HG02943 (cell line): ENCODE data around the gene FOSL1.

Source experiments
- ATAC-seq: cut with Tn5 transposase; IDR thresholded peaks from one replicate; pipeline ENCODE4 v1.9.1; 2021; ENCODE audit warnings: mild to moderate bottlenecking, low read depth, moderate library complexity; ENCODE audit not compliant: unreplicated experiment

The FOSL1 gene

DNA sequence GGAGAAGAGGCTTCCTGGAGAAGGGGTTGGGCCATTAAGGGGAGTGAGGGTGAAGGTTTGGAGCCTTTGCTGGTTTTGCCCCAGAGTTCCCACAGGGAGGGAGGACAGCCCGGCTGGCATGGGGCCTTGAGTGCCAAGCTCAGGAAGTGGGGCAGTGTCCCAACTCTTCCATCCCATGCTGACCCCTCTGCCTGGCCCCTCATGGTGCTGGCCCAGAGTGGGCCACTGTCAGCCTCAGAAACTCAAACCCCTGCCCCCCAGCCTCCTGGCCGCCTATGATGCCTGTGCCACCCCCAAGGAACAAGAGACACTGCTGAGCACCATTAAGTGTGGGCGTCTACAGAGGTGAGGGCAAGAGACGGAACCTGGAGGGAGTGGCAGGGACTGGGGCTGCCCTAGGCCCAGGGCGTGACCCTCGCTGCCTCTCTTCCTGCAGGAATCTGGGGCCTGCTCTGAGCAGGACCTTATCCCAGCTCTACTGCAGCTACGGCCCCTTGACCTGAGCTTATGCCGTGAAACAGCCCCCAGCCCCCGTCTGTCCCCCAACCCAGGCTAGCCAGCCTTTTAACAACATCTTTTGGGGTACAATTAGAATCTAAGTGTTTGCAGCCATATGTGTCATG is 34.5 kb downstream of the FOSL1 start:
- ATAC-seq: no peak

- no peak for ATAC-seq
These were observed 35.3 kb downstream of the FOSL1 start for GRCh38 chr11:65864706-65865471.

DNA sequence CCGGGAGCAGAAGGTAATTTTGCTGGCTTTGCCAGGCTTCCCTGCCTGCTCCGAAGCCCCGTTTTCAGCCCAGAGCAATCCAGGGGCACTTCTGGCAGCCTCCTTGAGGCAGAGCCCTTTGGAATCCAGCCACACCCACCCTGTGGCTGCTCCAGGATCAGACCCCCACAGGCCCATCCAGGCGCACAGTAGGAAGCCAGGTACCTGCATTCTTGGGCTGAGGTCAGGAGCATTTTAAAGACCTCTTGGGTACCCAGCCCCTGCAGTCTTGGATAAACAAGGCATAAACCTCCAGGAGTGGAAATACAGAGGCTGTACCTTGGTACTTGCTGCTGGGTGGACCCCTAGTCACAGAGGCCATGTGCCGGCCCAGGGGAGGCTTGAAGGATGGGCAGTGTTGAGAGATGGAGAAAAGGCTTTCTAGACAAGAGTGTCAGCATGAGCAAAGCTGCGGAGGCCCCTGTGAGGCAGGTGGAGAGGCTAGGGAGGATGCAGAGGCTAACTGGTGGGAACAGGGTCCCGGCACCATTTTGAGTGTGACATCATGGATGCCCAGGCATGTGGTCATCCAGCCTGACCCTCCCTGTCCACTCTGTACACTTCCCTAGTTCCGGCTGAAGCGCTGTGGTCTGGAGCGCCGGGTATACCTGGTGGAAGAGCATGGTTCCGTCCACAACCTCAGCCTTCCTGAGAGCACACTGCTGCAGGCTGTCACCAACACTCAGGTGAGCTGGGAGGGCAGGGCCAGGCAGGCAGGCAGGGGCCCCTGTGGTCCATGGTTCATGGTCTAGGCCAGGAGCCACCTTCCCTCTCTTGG is 36.1 kb downstream of the FOSL1 start:
- no peak for ATAC-seq

DNA sequence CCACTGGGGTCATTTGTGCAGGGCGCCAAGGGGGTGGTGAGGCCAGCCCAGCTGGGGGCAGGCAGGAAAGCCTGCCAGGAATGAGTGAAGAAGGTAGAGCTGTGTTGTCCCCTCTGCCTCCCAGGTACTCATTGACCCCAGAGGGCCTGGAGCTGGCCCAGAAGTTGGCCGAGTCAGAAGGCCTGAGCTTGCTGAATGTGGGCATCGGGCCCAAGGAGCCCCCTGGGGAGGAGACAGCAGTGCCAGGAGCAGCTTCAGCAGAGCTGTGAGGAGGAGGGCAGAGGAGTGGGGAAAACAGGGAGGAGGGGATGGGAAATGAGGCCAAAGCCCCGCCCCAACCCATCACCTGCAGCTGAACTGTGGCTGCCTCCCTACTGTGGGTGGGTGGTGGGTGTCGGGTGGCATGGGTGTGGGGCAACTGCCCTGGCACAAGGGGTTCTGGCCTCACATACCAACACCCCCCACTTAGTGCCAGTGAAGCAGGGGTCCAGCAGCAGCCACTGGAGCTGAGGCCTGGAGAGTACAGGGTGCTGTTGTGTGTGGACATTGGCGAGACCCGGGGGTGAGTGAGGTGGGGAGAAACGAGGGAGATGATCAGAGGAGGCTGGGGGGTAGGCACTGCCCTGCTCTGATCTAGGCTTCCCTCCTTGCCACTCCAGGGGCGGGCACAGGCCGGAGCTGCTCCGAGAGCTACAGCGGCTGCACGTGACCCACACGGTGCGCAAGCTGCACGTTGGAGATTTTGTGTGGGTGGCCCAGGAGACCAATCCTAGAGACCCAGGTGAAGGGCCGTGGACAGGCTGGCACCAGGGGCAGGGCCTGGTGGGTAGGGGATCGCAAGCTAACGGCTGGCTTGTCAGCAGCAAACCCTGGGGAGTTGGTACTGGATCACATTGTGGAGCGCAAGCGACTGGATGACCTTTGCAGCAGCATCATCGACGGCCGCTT is 37.0 kb downstream of the FOSL1 start:
- ATAC-seq: no peak

- no peak for ATAC-seq
These were observed 37.9 kb downstream of the FOSL1 start for GRCh38 chr11:65862191-65862735.

- ATAC-seq: no peak
These were observed 38.5 kb downstream of the FOSL1 start for GRCh38 chr11:65861533-65862183.

DNA sequence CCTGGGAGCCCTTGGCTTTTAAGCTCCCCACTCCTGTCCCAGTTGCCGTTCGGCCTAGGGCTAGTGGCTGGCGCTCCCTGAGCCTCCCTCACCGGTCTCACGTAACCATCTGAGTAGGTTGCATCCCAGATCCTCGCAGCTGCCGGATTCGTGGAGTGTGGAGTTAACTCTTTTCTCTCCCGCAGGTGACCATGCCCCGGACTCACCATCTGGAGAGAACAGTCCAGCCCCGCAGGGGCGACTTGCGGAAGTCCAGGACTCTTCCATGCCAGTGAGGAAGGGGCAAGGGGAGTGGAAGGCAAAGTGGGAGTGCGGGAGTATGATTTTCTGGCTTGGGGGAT is 39.1 kb downstream of the FOSL1 start:
- ATAC-seq: no peak

DNA sequence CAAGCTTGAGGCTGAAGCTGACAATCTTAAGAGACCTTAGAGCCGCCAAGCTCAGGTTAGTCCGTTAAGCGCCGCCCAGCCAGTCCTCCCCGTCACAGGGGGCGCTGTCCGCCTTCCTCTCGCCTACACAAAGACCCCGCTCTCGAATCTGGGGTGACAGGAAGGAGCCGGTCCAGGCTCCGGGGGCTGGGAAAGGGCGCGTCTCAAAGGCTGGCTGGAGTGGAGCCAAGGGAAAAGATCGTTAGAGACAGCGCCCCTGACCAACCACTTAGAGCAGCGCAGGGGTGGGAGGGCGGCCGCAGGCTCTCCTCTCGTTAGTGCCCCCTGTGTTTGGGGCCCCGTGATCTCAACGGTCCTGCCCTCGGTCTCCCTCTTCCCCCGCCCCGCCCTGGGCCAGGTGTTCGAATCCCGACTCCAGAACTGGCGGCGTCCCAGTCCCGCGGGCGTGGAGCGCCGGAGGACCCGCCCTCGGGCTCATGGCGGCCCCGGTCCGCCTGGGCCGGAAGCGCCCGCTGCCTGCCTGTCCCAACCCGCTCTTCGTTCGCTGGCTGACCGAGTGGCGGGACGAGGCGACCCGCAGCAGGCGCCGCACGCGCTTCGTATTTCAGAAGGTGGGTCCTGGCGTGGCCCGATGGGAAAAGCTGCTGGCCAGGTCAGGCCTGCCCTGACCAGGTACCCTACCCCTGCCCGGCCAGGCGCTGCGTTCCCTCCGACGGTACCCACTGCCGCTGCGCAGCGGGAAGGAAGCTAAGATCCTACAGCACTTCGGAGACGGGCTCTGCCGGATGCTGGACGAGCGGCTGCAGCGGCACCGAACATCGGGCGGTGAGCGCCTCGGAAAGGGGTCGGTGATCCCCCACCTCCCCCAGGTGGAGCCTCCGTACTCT is 39.7 kb downstream of the FOSL1 start, which contains the start of gene MUS81:
MUS81 (plus strand) TSS at position 156 of the 887 bp plus-strand sequence; CDS start at position 477, 321 bp downstream.
- ATAC-seq: peak; percentile 28

GRCh38 chr11:65859812-65860277 is 40.3 kb downstream of the FOSL1 start:
- ATAC-seq: no peak

- peak; percentile 52 for ATAC-seq
These were observed 40.9 kb downstream of the FOSL1 start for GRCh38 chr11:65859095-65859811.

DNA sequence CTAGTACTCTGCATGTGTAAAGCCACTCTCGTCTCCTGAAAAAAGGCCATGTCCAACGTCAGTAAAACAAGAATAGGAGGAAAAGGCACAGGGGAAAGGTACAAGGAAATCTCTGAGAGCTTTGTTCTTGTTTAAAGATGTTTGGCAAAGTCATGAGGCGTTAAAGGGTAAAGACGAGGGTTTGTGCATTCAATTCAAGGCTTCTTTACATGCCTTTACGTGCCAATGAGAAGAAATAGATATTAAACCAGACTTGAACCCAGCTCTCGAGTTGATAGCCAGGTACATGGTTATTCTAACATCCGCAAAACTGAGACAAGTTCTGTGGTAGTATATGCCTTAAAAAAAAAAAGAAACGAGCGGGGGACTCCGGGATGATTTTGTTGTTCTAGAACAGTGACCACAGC is 41.5 kb downstream of the FOSL1 start:
- no peak for ATAC-seq

DNA sequence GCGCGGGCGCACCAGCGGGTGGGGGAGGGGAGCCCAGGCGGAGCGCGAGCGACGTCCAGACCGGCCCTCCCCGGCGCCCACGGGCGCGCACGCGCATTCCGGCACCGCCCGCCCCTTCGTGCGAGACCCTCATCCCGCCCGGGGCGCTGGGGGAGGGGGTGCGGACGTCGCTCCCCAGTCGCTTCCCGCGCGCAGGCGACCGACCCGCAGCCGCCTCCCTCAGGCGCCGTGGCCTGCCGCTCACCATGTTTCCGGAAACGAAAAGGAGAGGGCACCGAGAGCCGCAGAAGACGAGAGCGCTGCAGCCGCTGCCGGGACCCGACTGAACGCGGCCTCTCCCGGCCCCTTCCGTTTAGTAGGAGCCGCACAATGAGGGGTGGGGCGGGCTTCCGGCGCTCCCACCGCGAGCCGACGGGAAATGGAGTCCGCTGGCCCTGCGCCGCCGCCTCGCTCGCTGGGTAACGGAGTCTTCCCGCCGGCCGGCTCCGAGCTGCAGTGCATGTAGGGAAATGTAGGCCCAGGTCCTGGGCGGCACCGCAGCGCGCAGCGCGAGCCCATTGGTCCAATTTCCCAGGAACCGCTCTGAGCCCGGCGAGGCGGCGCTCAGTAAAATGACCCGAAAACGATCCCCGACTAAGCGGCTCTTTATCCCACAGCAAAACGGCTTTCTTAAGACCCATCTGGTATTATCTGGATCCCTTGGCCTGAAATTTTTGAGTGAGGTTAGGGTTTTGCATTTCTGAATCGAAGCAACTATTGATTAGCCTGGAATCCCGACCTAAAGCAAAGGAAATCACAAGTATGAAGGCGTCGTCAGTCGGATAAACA is 42.1 kb downstream of the FOSL1 start, which contains the start of gene CFL1:
CFL1 (minus strand) TSS at position 328 of the 828 bp plus-strand sequence; CDS start at position 247, 81 bp downstream.
- peak; percentile 45 for ATAC-seq

- ATAC-seq: no peak
These were observed 42.7 kb downstream of the FOSL1 start for GRCh38 chr11:65857500-65857852.

DNA sequence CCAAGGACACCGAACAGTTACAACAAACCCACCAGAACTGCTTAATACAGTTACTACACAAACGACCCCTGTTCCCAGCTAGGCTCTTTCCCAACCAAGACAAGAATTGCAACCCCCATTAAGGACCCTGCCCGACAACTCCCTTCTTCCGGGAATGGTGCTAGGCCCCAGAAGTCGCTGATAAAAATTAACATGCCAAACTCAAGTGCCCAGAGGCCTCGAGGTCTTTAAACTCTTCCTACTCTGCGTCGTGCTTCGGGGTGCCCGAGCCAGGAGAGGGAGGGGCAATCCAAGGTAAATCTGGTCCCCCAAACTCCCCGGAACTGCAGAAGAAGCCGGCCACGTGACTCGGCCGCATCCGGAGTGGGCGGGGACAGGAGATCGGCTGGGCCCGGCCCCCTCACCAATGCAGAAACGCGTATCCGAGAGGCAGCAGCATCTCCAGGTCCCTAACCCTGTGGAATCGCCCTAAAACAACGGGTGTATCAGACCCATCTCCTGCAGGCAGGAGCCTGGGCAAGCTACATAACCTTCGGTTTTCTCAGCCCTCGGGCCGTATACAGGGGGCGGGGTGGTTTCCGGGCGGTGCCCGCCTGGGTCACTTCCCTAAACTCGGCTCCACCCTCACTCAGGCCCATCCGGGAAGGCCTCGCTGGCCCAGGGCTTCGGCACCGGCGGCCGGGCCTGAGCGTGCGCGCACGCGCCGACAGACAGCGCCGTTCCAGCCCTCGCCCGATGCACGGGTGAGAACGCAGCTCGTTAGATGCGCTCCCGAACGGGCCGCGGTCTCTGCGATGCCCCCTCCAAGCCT is 43.3 kb downstream of the FOSL1 start:
- no peak for ATAC-seq

GRCh38 chr11:65855927-65856363 is 44.2 kb downstream of the FOSL1 start:
- ATAC-seq: no peak
